Endothelial cell (in vitro differentiated cells): Measurements from ENCODE around the gene CERS4. TPM values are rescaled to one million over a fixed set of nuclear protein-coding genes. Genes with fewer than 3 reads are reported as not detected.
A peak's percentile ranks its signal among the peaks of the same experiment; 100 is the strongest.

Experiments
- DNase-seq: peaks from one replicate; pipeline ENCODE4 v3.0.0; 2021; ENCODE audit warnings: low spot score
- H3K27ac Mint-ChIP-seq: one replicate; pipeline ENCODE4 v1.8.0; 2021; ENCODE audit warnings: mixed read lengths, inconsistent platforms; ENCODE audit not compliant: unreplicated experiment
- H3K27me3 Mint-ChIP-seq: one replicate; pipeline ENCODE4 v1.8.0; 2021; ENCODE audit warnings: mild to moderate bottlenecking, moderate library complexity, mixed read lengths, inconsistent platforms; ENCODE audit not compliant: unreplicated experiment
- H3K36me3 Mint-ChIP-seq: one replicate; pipeline ENCODE4 v1.8.0; 2021; ENCODE audit warnings: mild to moderate bottlenecking, low read depth, mixed read lengths, inconsistent platforms; ENCODE audit not compliant: unreplicated experiment
- H3K4me1 Mint-ChIP-seq: one replicate; pipeline ENCODE4 v1.8.0; 2021; ENCODE audit warnings: mild to moderate bottlenecking, mixed read lengths, inconsistent platforms; ENCODE audit not compliant: unreplicated experiment
- H3K4me3 Mint-ChIP-seq: one replicate; pipeline ENCODE4 v1.8.0; 2021; ENCODE audit warnings: mild to moderate bottlenecking, mixed read lengths, inconsistent platforms; ENCODE audit not compliant: unreplicated experiment
- H3K9me3 Mint-ChIP-seq: one replicate; pipeline ENCODE4 v1.8.0; 2021; ENCODE audit warnings: mixed read lengths, inconsistent platforms; ENCODE audit not compliant: unreplicated experiment
- total RNA-seq: library from RNA; stranded (reverse); fragmentation: NEBNext Ultra II Directional; extraction: Animal tissue kit (Norgen Biotek cat#: 25700); gene quantifications from one replicate; pipeline ENCODE4 v1.2.1, GENCODE V29; 2021; ENCODE audit not compliant: unreplicated experiment
- TF ChIP-seq, protein P1 (sequence below): fragments of 200-600 bp; sonication (generic); IDR thresholded peaks from one replicate; pipeline ENCODE4 v1.5.0; 2021; ENCODE audit warnings: antibody characterized with exemption; ENCODE audit not compliant: unreplicated experiment

Gene CERS4
- total RNA-seq, 1 donor from 2014 or later = 34.2 TPM

DNA sequence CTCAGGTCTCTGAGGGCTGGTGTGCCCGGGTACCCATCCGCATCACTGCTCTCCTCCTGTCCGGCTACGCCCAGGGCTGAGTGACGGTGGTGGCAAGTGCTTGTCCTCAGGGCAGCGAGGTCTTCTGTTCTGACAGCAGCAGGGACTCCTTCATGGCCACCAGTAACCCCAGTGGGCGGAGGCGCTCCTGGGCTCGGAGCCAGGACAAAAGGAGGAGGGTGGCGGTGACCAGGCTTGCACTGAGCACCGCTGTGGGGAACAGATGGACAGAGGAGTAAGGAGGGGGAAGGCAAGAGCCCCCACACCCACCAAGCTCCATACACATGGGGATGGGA lies 93.2 kb downstream of the CERS4 start:
- peak; percentile 1 for DNase-seq
- peaks cover 4% of the 10 kb centered on the region for H3K27me3 Mint-ChIP-seq
- H3K4me3 Mint-ChIP-seq = no peak overlapping the region
- H3K9me3 Mint-ChIP-seq = no peaks in the 10 kb centered on the region
- H3K4me1 Mint-ChIP-seq = peaks cover 10% of the 10 kb centered on the region
- H3K36me3 Mint-ChIP-seq = peaks cover 4% of the 10 kb centered on the region
- TF ChIP-seq, protein P1, sequence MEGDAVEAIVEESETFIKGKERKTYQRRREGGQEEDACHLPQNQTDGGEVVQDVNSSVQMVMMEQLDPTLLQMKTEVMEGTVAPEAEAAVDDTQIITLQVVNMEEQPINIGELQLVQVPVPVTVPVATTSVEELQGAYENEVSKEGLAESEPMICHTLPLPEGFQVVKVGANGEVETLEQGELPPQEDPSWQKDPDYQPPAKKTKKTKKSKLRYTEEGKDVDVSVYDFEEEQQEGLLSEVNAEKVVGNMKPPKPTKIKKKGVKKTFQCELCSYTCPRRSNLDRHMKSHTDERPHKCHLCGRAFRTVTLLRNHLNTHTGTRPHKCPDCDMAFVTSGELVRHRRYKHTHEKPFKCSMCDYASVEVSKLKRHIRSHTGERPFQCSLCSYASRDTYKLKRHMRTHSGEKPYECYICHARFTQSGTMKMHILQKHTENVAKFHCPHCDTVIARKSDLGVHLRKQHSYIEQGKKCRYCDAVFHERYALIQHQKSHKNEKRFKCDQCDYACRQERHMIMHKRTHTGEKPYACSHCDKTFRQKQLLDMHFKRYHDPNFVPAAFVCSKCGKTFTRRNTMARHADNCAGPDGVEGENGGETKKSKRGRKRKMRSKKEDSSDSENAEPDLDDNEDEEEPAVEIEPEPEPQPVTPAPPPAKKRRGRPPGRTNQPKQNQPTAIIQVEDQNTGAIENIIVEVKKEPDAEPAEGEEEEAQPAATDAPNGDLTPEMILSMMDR = no peak
- no peak overlapping the region for H3K27ac Mint-ChIP-seq

DNA sequence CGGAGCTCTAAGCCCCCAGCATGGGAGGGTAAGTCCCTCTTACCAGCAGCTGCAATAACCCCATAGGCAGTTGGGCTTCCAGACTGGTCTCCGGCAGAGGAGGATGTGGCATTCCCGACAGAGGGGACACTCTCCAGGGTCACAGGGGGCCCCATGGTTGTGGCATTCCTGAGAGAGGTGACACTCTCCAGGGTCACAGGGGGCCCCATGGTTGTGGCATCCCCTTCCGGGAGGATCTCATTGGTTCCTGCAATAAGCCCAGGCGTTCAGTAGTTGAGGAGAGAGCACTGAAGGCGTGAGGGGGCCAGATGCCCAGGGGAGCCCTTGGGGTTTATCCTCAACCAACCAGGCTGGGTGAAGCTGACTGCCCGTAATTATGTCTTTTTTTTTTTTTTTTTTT lies 93.6 kb downstream of the CERS4 start:
- peaks cover 5% of the 10 kb centered on the region for H3K27me3 Mint-ChIP-seq
- H3K27ac Mint-ChIP-seq = no peak overlapping the region
- TF ChIP-seq, protein P1 = no peak
- peak; percentile 1 for DNase-seq
- H3K4me1 Mint-ChIP-seq = peaks cover 14% of the 10 kb centered on the region
- peaks cover 4% of the 10 kb centered on the region for H3K36me3 Mint-ChIP-seq
- no peak overlapping the region for H3K4me3 Mint-ChIP-seq
- no peaks in the 10 kb centered on the region for H3K9me3 Mint-ChIP-seq

DNA sequence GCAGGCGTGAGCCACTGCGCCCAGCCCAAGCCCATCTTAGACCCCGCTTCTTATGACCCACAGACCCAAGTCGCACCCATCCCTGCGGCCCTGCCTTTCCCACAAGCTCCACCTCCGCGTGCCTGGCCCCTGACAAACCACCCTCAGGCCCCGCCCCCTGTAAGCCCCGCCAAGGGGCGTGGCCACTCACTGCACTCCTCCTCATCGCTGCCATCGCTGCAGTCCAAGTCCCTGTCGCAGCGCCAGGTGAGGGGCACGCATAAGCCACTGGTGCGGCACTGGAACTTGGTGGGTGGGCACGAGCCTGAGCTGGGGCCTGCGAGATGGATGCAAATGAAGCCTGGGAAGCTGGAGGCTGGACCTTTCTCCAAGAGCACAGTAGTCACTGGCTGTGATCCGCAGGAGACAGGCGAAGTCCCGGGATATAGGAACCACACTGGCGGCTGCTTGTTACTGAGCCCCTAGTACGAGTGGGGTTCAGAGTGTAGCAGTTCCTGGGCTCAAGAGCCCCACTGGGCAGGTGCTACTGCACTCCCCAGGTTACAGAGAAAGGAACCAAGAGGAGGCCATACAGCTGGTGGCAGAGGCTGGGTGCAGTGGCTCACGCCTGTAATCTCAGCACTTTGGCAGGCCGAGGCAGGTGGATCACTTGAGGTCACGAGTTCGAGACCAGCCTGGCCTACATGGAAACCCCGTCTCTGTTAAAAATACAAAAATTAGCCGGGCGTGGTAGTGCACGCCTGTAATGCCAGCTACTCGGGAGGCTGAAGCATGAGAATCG lies 95.9 kb downstream of the CERS4 start:
- Mint-ChIP-seq H3K4me1 (peaks cover 27% of the 10 kb centered on the region), H3K4me3 (no peak overlapping the region), H3K9me3 (no peaks in the 10 kb centered on the region), H3K27ac (no peak overlapping the region), H3K27me3 (peaks cover 9% of the 10 kb centered on the region), H3K36me3 (peaks cover 11% of the 10 kb centered on the region)
- DNase-seq = peak; percentile 43
- TF ChIP-seq, protein P1 = no peak

DNA sequence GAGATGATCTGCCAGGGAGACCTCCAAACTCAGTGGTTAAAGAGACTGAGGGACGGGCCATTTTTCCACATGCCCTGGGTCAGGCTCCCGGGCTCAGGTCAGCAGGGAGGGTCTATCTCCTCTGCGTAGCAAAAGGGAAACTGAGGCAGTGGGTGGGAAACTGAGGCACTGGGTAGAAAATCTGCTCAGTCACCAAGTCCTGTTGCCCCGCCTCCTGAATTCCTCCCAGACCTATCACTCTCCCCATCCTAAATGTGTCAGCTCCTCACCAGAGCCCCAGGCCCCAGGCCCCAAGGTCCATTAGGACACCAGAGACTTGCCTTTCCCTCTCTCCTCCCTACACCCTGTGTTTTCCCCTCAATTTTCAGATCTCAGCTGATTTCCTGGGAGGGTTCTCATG lies 96.6 kb downstream of the CERS4 start:
- Mint-ChIP-seq H3K4me1 (peaks cover 27% of the 10 kb centered on the region), H3K9me3 (no peaks in the 10 kb centered on the region), H3K36me3 (peaks cover 11% of the 10 kb centered on the region), H3K27me3 (peaks cover 9% of the 10 kb centered on the region), H3K4me3 (peak overlapping the region; percentile 22), H3K27ac (no peak overlapping the region)
- no peak for DNase-seq
- TF ChIP-seq, protein P1 = no peak

DNA sequence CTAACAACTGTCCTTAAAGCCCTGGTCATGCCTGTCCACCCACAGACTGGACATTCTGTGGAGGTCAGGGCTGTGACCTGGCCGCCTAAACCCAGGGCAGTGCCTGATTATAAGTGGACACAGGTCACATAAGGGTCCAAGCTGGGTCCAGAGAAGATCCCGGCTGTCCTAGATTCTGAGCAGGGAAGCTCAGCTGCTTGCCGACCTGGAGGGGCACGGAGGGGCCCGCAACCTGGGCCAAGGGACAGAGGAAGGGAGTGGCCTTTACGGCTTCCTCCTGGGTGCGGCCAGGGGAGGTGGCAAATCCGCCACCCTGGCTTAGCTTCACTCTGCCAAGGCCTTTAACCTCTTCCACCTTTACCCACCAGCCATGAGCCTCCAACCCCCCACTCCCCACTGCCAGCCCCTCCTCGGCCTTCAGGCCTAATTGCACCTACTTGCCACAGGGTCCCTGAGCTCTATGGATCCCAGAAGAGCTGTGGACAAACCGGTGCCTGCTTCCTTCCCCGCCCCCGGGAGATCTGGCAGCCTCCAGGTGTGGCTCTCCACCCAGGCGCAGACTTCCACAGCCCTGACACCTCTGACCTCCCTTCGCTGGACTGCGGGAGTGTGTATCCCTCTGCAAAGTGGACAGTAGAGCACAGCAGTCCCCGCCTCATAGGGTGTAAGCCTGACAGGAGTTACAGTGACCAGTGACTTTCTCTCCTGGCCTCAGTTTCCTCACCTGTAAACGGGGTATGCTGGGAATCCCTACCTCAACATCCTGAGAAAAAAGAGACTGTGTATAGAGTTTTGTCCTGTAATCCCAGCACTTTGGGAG lies 97.3 kb downstream of the CERS4 start:
- peak overlapping the region; percentile 66 for H3K27ac Mint-ChIP-seq

More for the DNA sequence above, 97.3 kb downstream of the CERS4 start:
- peak; percentile 4 for DNase-seq
- Mint-ChIP-seq H3K9me3 (no peaks in the 10 kb centered on the region), H3K27me3 (peaks cover 9% of the 10 kb centered on the region), H3K4me1 (peaks cover 32% of the 10 kb centered on the region), H3K36me3 (peaks cover 16% of the 10 kb centered on the region), H3K4me3 (peak overlapping the region; percentile 76)
- TF ChIP-seq, protein P1 = no peak
